Putamen (tissue), 1 donor: Measurements from ENCODE around the gene PHB1.
"Not testable (repeated sequence)": the region's sequence is repeated elsewhere in the genome, so short reads cannot be mapped to it uniquely, and the experiment has no call there.

Source experiments
- DNase-seq: peaks from one replicate; pipeline ENCODE4 v3.0.0-alpha.2; 2016; ENCODE audit warnings: low spot score

PHB1 gene

GRCh38 chr17:49404906-49405305 is 9.8 kb downstream of the PHB1 start:
- no peak for DNase-seq

GRCh38 chr17:49404361-49404760 is 10.3 kb downstream of the PHB1 start:
- DNase-seq, result no peak

- DNase-seq, result no peak
Observed at GRCh38 chr17:49403514-49404289, 11.0 kb downstream of the PHB1 start.

GRCh38 chr17:49402706-49403105 is 12.0 kb downstream of the PHB1 start:
- no peak for DNase-seq

GRCh38 chr17:49401971-49402611 is 12.6 kb downstream of the PHB1 start:
- DNase-seq, result peak; percentile 81

- no peak for DNase-seq
Observed at GRCh38 chr17:49399995-49400394, 14.7 kb downstream of the PHB1 start.

- DNase-seq, result no peak
Observed at GRCh38 chr17:49397586-49397985, 17.1 kb downstream of the PHB1 start.

GRCh38 chr17:49393491-49394255 is 21.0 kb downstream of the PHB1 start:
- DNase-seq, result no peak

GRCh38 chr17:49390548-49391324 is 23.9 kb downstream of the PHB1 start:
- peak; percentile 74 for DNase-seq

- not testable (repeated sequence) for DNase-seq
Observed at GRCh38 chr17:49389514-49390347, 25.0 kb downstream of the PHB1 start.

- DNase-seq, result no peak
Observed at GRCh38 chr17:49388692-49389513, 25.8 kb downstream of the PHB1 start.

- no peak for DNase-seq
Observed at GRCh38 chr17:49388290-49388640, 26.4 kb downstream of the PHB1 start.

GRCh38 chr17:49387498-49388289 is 27.0 kb downstream of the PHB1 start:
- DNase-seq, result no peak

GRCh38 chr17:49386373-49386772 is 28.3 kb downstream of the PHB1 start:
- DNase-seq, result no peak

GRCh38 chr17:49384951-49385350 is 29.7 kb downstream of the PHB1 start:
- DNase-seq, result no peak

- DNase-seq, result no peak
Observed at GRCh38 chr17:49383060-49383459, 31.6 kb downstream of the PHB1 start.

GRCh38 chr17:49382556-49382955 is 32.1 kb downstream of the PHB1 start:
- DNase-seq, result no peak

- no peak for DNase-seq
Observed at GRCh38 chr17:49381793-49382192, 32.9 kb downstream of the PHB1 start.

- DNase-seq, result no peak
Observed at GRCh38 chr17:49381033-49381432, 33.6 kb downstream of the PHB1 start.

GRCh38 chr17:49379926-49380325 is 34.8 kb downstream of the PHB1 start:
- no peak for DNase-seq
